8988T (cell line): ENCODE data around the gene FEM1C.

ENCODE experiments used
- DNase-seq: peaks from one replicate; pipeline ENCODE4 v3.0.0; 2011

FEM1C gene

GRCh38 chr5:115472271-115473025 lies 72.1 kb downstream of the FEM1C start:
- no peak for DNase-seq

- DNase-seq, result no peak
Observed at GRCh38 chr5:115471345-115472063, 73.1 kb downstream of the FEM1C start.

DNA sequence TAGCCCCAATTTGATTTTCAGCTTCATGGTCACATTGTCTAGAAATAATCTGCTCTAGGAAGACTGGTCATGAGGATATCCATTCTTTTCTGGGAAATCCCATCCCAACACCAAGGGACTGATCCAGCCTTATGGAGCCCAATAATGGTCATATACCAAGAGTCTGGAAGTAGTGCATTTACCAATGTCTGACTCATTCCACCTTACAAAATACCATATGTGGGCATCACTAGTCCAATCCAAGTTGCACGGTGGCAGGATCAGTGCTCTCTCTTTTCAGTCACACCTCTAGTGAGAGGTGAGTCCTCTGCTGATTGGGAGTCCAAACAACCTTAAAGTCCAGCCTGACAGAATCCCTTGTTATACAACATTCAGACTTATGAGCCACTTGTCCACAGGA lies 73.7 kb downstream of the FEM1C start:
- no peak for DNase-seq
